Measurements from ENCODE around the gene MR1. TPM values are rescaled to one million over a fixed set of nuclear protein-coding genes. Genes with fewer than 3 reads are reported as not detected.

The MR1 gene
- total RNA-seq, 2 donors from 2014 or later: 19.6 to 30.0 TPM

GRCh38 chr1:181073638-181074037 lies 39.9 kb downstream of the MR1 start:
- Histone ChIP-seq H3K27ac (no peak overlapping the region), H3K9me3 (no peaks in the 10 kb centered on the region), H3K27me3 (replicated peaks; ENCODE audit: insufficient read depth) (no peaks in the 10 kb centered on the region), H3K4me1 (ENCODE audit: control insufficient read depth in 1 of 2, low read depth in 2 of 2) (no peaks in the 10 kb centered on the region), H3K36me3 (no peaks in the 10 kb centered on the region), H3K4me3 (no peak overlapping the region)
- DNase-seq (ENCODE audit: low spot score) (no peak), ATAC-seq (ENCODE audit: insufficient number of reproducible peaks, low FRiP score, low read depth) (no peak)
- no peak for TF ChIP-seq CTCF (IDR thresholded peaks at IDR 0.05)

- Histone ChIP-seq H3K4me1 (ENCODE audit: control insufficient read depth in 1 of 2, low read depth in 2 of 2) (no peaks in the 10 kb centered on the region), H3K4me3 (no peak overlapping the region), H3K36me3 (no peaks in the 10 kb centered on the region), H3K9me3 (no peaks in the 10 kb centered on the region), H3K27ac (no peak overlapping the region), H3K27me3 (replicated peaks; ENCODE audit: insufficient read depth) (no peaks in the 10 kb centered on the region)
- ATAC-seq (ENCODE audit: insufficient number of reproducible peaks, low FRiP score, low read depth): no peak
- TF ChIP-seq CTCF (IDR thresholded peaks at IDR 0.05): no peak
- DNase-seq (ENCODE audit: low spot score): no peak
These were observed 42.1 kb downstream of the MR1 start for GRCh38 chr1:181075766-181076350.

- no peak for DNase-seq (ENCODE audit: low spot score)
- Histone ChIP-seq H3K4me3 (no peak overlapping the region), H3K4me1 (ENCODE audit: control insufficient read depth in 1 of 2, low read depth in 2 of 2) (no peaks in the 10 kb centered on the region), H3K27me3 (replicated peaks; ENCODE audit: insufficient read depth) (no peaks in the 10 kb centered on the region), H3K9me3 (no peaks in the 10 kb centered on the region), H3K27ac (no peak overlapping the region), H3K36me3 (no peaks in the 10 kb centered on the region)
- no peak for ATAC-seq (ENCODE audit: insufficient number of reproducible peaks, low FRiP score, low read depth)
- TF ChIP-seq CTCF (IDR thresholded peaks at IDR 0.05): no peak
These were observed 43.1 kb downstream of the MR1 start for GRCh38 chr1:181076852-181077251.

GRCh38 chr1:181077576-181078242 lies 43.9 kb downstream of the MR1 start:
- TF ChIP-seq CTCF (IDR thresholded peaks at IDR 0.05): no peak
- H3K27ac ChIP-seq: no peak overlapping the region
- H3K27me3 ChIP-seq (replicated peaks; ENCODE audit: insufficient read depth): no peaks in the 10 kb centered on the region
- DNase-seq (ENCODE audit: low spot score) (no peak), ATAC-seq (ENCODE audit: insufficient number of reproducible peaks, low FRiP score, low read depth) (no peak)
- H3K9me3 ChIP-seq: no peaks in the 10 kb centered on the region
- no peak overlapping the region for H3K4me3 ChIP-seq
- H3K36me3 ChIP-seq: no peaks in the 10 kb centered on the region
- H3K4me1 ChIP-seq (ENCODE audit: control insufficient read depth in 1 of 2, low read depth in 2 of 2): no peaks in the 10 kb centered on the region

- ATAC-seq (ENCODE audit: insufficient number of reproducible peaks, low FRiP score, low read depth) (no peak), DNase-seq (ENCODE audit: low spot score) (no peak)
- H3K4me3 ChIP-seq: no peak overlapping the region
- H3K4me1 ChIP-seq (ENCODE audit: control insufficient read depth in 1 of 2, low read depth in 2 of 2): no peaks in the 10 kb centered on the region
- no peaks in the 10 kb centered on the region for H3K9me3 ChIP-seq
- no peak for TF ChIP-seq CTCF (IDR thresholded peaks at IDR 0.05)
- H3K27me3 ChIP-seq (replicated peaks; ENCODE audit: insufficient read depth): no peaks in the 10 kb centered on the region
- H3K27ac ChIP-seq: no peak overlapping the region
- H3K36me3 ChIP-seq: no peaks in the 10 kb centered on the region
These were observed 45.6 kb downstream of the MR1 start for GRCh38 chr1:181079382-181079781.

Data from thoracic aorta (tissue), 2 donors.